ENCODE results near the gene SPART.
A peak's percentile ranks its signal among the peaks of the same experiment; 100 is the strongest.
"Not testable (repeated sequence)": the region's sequence is repeated elsewhere in the genome, so short reads cannot be mapped to it uniquely, and the experiment has no call there.

The SPART gene

GRCh38 chr13:36319793-36320192 is 26.4 kb downstream of the SPART start:
- not testable (repeated sequence) for DNase-seq (ENCODE audit: low read depth)

- no peak for DNase-seq (ENCODE audit: low read depth)
Measured at GRCh38 chr13:36313047-36313969, 32.9 kb downstream of the SPART start.

GRCh38 chr13:36310417-36311108 is 35.6 kb downstream of the SPART start:
- DNase-seq (ENCODE audit: low read depth): no peak

- DNase-seq (ENCODE audit: low read depth): no peak
Measured at GRCh38 chr13:36302289-36302688, 43.9 kb downstream of the SPART start.

GRCh38 chr13:36299469-36299868 is 46.7 kb downstream of the SPART start:
- not testable (repeated sequence) for DNase-seq (ENCODE audit: low read depth)

- DNase-seq (ENCODE audit: low read depth): no peak
Measured at GRCh38 chr13:36298535-36299068, 47.6 kb downstream of the SPART start.

- peak; percentile 31 for DNase-seq (ENCODE audit: low read depth)
Measured at GRCh38 chr13:36297366-36298338, 48.5 kb downstream of the SPART start, which contains the start of gene CCDC169. CCDC169 (minus strand) TSS chr13:36297814; CDS start chr13:36297719, 95 bp downstream.

- DNase-seq (ENCODE audit: low read depth): no peak
Measured at GRCh38 chr13:36294096-36294495, 52.1 kb downstream of the SPART start.

GRCh38 chr13:36293497-36293896 is 52.7 kb downstream of the SPART start:
- DNase-seq (ENCODE audit: low read depth): no peak

GRCh38 chr13:36288794-36289391 is 57.3 kb downstream of the SPART start:
- no peak for DNase-seq (ENCODE audit: low read depth)

- no peak for DNase-seq (ENCODE audit: low read depth)
Measured at GRCh38 chr13:36286006-36286405, 60.2 kb downstream of the SPART start.

GRCh38 chr13:36282821-36283432 is 63.3 kb downstream of the SPART start:
- DNase-seq (ENCODE audit: low read depth): no peak

GRCh38 chr13:36275190-36276002 is 70.8 kb downstream of the SPART start:
- DNase-seq (ENCODE audit: low read depth): no peak

- no peak for DNase-seq (ENCODE audit: low read depth)
Measured at GRCh38 chr13:36273431-36273830, 72.8 kb downstream of the SPART start.

- no peak for DNase-seq (ENCODE audit: low read depth)
Measured at GRCh38 chr13:36261976-36262375, 84.2 kb downstream of the SPART start.

- DNase-seq (ENCODE audit: low read depth): no peak
Measured at GRCh38 chr13:36261011-36261410, 85.2 kb downstream of the SPART start.

GRCh38 chr13:36259361-36260137 is 86.6 kb downstream of the SPART start:
- DNase-seq (ENCODE audit: low read depth): no peak

GRCh38 chr13:36258831-36259230 is 87.4 kb downstream of the SPART start:
- DNase-seq (ENCODE audit: low read depth): no peak

Measured in HS-27A (cell line).